GM21390 (cell line): ENCODE results near the gene ZNF691.
A peak's percentile ranks its signal among the peaks of the same experiment; 100 is the strongest.
"Not testable (repeated sequence)": the region's sequence is repeated elsewhere in the genome, so short reads cannot be mapped to it uniquely, and the experiment has no call there.

ENCODE experiments used
- ATAC-seq: cut with Tn5 transposase; IDR thresholded peaks from one replicate; pipeline ENCODE4 v1.9.1; 2021; ENCODE audit not compliant: unreplicated experiment

Gene ZNF691, protein sequence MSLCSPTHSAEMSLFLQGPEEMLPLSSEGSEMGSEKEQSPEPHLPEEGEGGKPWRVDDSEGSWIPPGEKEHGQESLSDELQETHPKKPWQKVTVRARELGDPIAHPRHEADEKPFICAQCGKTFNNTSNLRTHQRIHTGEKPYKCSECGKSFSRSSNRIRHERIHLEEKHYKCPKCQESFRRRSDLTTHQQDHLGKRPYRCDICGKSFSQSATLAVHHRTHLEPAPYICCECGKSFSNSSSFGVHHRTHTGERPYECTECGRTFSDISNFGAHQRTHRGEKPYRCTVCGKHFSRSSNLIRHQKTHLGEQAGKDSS

DNA sequence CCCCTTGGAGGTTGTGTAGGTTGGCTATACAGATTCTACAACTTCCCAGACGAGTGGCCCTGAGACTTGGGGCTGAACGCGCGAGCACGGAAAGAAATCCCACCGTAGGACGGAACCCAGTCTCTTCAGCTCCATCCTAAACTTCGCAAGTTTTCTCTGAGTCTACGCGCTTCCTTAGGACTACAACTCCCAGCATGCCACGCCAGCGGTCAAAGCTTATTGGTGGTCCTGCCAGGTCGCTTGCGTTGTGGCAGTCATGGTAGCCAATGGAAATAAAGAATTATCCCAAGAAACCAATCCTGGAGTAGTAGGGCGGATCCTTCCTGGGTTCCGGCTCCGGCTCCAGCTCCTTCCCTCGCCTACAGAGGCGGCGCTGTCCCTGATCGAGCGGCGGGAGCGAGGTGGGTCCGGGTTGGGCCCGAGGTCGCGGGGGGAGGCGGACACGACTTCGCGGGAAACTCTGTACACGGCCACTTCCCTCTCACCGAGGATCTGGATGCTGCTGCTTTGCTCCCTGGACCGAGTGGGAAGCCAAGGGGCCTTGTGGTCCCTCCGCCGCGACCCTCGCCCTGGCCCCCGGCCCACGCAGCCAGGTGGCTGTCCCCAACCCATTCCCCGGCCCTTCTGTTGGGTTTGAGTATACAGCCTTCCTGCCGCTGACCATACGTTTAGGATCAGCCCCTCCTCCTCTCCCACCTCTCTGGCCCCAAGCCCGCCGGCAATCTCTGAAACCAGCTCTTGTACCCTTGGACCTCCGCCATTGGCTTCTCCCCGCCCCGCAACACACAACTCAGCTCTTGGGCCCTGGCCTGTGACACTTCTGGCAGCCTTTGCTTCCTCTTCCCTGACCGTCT, at the start of gene ZNF691:
TSS of gene ZNF691 (plus strand) at position 357 of the 854 bp plus-strand sequence. CDS start 3,046 bp downstream, outside the sequence.
- peak; percentile 92 for ATAC-seq

GRCh38 chr1:42797414-42797813, 49.0 kb upstream of the ZNF691 start:
- no peak for ATAC-seq

GRCh38 chr1:42797979-42798378, 48.4 kb upstream of the ZNF691 start:
- ATAC-seq = no peak

DNA sequence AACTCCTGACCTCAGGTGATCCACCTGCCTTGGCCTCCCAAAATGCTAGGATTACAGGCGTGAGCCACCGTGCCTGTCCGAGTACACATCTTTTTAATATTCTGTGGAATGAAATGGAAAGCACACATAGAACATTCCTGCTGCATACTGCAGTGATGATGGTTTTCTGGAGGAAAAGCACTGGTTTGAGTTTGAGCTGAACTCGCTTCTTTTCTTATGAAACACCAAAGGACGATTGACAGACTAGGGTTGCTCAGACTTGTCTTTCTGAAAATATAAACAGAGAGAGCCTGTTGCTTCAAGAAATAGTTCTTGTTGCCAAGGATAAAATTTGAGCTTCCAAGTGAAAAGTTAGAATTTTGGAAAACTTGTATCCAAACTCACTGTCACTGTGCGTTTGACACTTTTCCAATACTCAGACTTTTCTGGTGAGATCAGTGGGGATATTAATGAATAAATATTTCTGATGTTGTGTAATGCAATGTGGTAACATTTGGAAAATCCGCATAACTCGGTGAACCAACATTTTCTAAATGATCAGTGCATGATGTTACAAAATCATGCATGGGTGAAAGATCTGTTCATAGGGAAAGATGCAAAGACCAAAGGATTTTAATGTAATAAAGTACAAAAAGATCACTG, 44.5 kb upstream of the ZNF691 start:
- ATAC-seq = no peak

DNA sequence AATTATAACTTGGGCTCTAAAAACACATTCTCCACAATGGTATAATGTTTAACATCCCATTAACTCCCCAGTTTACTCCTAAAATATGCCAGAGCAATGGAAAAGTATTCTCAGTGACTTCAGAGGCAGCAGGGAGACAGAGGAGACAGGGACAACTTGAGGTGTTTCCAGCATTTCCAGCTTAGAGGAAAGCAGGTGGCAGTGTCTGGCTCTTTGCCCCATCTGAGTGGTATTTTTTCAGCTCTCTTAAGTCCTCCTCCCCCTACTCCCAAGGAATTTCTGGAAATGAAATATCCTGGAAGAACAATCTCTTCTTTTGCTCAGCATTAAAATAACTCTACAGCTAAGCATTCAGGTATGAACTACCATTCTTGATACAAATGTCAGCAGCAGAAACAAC, 40.2 kb upstream of the ZNF691 start:
- no peak for ATAC-seq

- no peak for ATAC-seq
These were observed 39.8 kb upstream of the ZNF691 start for GRCh38 chr1:42806593-42806992.

DNA sequence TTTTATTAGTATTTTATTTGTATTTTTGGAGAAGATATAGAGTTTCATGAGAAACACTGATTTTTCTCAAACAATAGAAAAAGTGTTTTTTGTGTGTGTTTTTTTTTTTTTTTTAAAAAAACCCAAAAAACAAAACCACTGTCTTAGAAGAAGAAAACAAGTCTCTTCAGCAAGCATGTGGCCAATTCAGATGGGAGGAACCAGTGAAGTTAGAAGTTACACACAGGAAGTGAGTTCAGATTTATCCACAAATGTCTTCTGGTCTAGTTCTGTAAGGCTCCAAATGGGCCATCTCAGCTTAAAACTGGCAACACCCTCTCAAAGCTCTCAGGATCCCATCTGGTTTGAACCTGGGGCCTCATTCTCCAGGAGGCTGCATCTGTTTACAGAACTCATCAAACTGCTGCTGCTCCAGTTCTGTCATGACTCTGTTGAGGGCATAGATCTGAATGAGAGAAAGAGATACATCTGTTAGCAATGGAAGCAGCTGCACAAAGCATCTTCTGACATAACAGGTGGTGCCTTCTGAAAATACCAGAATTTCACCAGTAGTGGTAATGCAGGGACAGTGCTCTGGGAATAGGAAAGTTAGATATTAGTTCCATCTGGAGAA, 39.3 kb upstream of the ZNF691 start:
- ATAC-seq = no peak

GRCh38 chr1:42814815-42815214, 31.6 kb upstream of the ZNF691 start:
- ATAC-seq = not testable (repeated sequence)

- no peak for ATAC-seq
These were observed 30.4 kb upstream of the ZNF691 start for GRCh38 chr1:42815941-42816584.

- peak; percentile 75 for ATAC-seq
These were observed 29.6 kb upstream of the ZNF691 start, which contains the start of the genes ERMAP and SVBP for GRCh38 chr1:42816585-42817439. Gene ERMAP, plus strand, starts transcription at chr1:42817122. Its CDS starts 13,327 bp downstream, at chr1:42830449. Gene SVBP, minus strand, starts transcription at chr1:42817397. Its CDS starts 853 bp downstream, at chr1:42816544.

DNA sequence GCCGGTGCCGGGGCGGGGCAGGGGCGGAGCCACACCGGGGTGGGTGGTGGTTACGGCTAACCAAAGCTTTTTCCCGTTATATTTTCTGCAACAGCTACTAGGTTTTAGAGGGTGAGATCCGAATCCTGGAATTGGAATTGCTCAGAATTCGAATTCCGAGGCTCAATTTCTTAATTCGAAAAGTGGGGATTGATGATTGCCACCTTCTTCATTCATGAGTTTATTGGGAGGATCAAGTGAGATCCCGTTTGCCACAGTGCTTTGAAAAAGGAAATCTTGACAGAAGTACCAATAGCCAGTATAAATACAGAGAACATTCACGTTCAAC, 29.0 kb upstream of the ZNF691 start:
- no peak for ATAC-seq

- no peak for ATAC-seq
These were observed 28.4 kb upstream of the ZNF691 start for GRCh38 chr1:42817976-42818375.

- no peak for ATAC-seq
These were observed 25.6 kb upstream of the ZNF691 start for GRCh38 chr1:42820813-42821212.

- ATAC-seq = no peak
These were observed 24.7 kb upstream of the ZNF691 start for GRCh38 chr1:42821690-42822089.

DNA sequence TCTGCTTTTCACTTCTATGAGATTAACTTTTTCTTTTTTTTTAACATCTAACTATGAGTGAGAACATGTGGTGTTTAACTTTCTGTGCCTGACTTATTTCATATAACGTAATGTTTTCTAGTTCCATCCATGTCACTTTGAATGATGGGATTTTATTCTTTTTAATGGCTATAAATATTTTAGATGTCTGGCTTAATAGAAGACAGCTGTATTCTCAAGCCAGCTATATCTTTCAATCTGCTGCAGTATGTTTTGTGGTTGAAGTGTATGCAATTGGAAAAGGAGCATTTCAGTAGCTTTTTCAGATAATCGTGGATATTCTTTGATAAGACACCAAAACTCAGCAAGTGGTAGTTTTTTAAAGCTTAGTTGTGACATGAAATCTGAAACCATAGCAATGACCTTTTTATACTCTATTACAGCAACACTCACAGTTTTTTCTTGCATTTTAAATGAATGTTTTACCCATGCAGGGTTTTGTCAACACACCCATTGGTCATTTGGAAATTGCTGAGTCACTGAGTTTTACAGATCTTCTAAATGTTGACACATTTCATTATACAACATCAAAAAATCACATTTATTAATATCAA, 23.5 kb upstream of the ZNF691 start:
- no peak for ATAC-seq

DNA sequence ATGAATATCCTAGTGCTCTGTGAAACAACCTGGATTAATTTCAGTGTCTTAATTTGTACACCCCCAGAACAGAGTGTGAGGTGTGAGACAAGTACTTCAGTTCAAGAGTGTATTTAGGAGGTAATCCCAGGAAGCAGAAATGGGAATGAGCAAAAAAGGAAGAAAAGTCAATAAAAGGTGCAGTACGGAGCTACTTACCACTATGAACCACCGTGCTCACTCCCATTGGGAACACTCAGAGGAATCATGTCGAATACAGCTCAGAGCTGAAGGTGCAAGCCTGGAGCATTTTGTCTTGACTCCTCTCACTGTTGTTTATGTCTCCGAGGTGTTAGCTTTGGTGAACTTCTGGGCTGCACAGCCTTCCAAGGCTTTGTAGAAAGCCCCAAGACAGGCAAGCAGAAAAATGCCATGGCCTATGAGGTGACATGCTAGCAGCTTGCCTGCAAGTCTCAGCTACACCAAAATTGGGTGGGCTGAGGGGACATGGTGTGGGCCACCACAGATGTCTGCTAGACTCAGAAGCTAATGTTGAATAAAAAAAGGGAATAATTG, 21.9 kb upstream of the ZNF691 start:
- no peak for ATAC-seq

DNA sequence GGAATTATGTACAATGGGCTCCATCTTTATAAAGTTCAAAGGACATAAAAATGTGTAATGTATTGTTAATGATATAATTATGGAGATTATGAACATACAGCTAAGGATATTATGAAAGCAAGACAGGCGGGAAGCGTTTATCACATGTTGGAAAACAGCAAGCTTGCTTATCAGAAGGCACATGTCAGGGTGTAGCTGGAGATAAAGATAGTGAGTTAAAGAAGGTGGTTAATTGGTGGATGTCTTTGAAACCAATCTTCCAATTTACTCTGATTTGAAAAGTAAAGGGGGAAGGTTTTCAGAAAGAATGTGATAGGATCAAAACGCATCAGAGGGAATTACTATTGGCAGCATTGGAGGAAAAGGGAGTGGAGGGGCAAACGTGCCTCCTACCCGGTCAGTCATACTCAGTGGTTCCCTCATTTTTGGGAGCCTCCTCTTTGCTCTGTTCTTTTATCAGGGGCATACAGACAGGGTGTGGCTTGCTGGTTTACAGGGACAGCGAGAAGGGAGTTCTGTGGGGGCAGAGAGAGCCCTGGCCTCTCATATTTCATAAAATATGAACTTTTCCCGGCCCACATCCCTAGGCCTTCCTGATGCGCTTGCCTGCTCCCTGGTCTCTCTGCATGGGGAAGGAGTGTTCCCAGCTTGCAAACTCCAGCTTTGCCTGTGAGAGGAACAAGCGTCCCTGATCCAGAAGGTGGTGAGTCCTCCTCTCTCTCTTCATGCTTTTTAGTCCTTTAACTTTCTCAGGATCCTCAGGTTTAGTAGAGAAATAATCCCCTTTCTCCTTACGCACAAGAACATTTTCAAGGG, 21.2 kb upstream of the ZNF691 start:
- no peak for ATAC-seq

GRCh38 chr1:42830631-42831030, 15.8 kb upstream of the ZNF691 start:
- no peak for ATAC-seq
